HEK293T (cell line): ENCODE results near the gene PLA2G6.

Source experiments
- ARNT ChIP-seq: fragments of 450-650 bp; IDR thresholded peaks from 2 replicates; pipeline ENCODE4 v1.6.1; 2017; ENCODE audit warnings: mild to moderate bottlenecking
- CTBP1 ChIP-seq: fragments of 450-650 bp; IDR thresholded peaks from 2 replicates; pipeline ENCODE4 v1.6.1; 2016; ENCODE audit warnings: borderline replicate concordance
- FOXA1 ChIP-seq: fragments of 450-650 bp; IDR thresholded peaks from 2 replicates; pipeline ENCODE4 v1.6.1; 2016; ENCODE audit warnings: mild to moderate bottlenecking
- FOXM1 ChIP-seq: fragments of 450-650 bp; IDR thresholded peaks from 2 replicates; pipeline ENCODE4 v1.6.1; 2017; ENCODE audit warnings: mild to moderate bottlenecking, borderline replicate concordance
- NFRKB ChIP-seq: fragments of 450-650 bp; IDR thresholded peaks from 2 replicates; pipeline ENCODE4 v1.6.1; 2016; ENCODE audit warnings: mild to moderate bottlenecking, moderate library complexity
- SP1 ChIP-seq: fragments of 450-650 bp; IDR thresholded peaks from 2 replicates; pipeline ENCODE4 v1.6.1; 2017
- TARDBP ChIP-seq: fragments of 450-650 bp; IDR thresholded peaks from 2 replicates; pipeline ENCODE4 v1.6.1; 2016
- ZNF384 ChIP-seq: fragments of 450-650 bp; IDR thresholded peaks from 2 replicates; pipeline ENCODE4 v1.6.1; 2016

DNA sequence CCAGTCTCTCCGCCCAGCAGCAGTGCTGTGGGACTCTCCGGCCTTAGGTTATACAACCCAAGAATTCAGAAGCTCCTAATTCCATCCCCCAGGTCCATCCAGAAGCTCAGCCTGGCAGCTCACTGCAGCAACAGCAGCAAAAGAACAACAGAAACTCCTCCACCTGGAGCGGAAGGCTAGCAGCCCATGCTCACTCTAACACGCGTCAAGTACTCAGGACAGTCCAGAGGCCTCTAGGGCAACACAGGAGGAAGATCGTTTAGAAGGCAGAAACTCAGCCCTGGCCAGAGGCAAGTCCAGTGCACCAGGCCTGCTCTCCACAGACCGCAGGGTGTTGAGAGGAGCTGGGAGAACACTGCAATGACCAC is 17.1 kb downstream of the PLA2G6 start:
- no peak for TF ChIP-seq ARNT
- TF ChIP-seq FOXM1, result no peak
- no peak for TF ChIP-seq NFRKB
- TF ChIP-seq SP1, result no peak
- no peak for TF ChIP-seq ZNF384
- TF ChIP-seq FOXA1, result no peak
- no peak for TF ChIP-seq TARDBP
- no peak for TF ChIP-seq CTBP1
